ENCODE measurements around the gene HSPA1B.

HSPA1B gene

GRCh38 chr6:31827286-31828079 lies at the start of gene HSPA1B:
TSS of gene HSPA1B (plus strand) at chr6:31827738. CDS start at chr6:31827951, 213 bp downstream.
- peak within 1 kb of the TSS; percentile 92 for H3K4me3 Mint-ChIP-seq
- DNase-seq: peak; percentile 93
- peaks cover 50% of the 10 kb centered on the region for H3K4me1 Mint-ChIP-seq
- TF ChIP-seq CTCF (IDR thresholded peaks at IDR 0.05): no peak
- peaks cover 7% of the 10 kb centered on the region for H3K36me3 Mint-ChIP-seq (ENCODE audit: low read depth)
- H3K27ac Mint-ChIP-seq: peak within 1 kb of the TSS; percentile 98
- peaks cover 4% of the 10 kb centered on the region for H3K27me3 Mint-ChIP-seq (ENCODE audit: low read depth, poor library complexity)
- H3K9me3 Mint-ChIP-seq: peaks cover 5% of the 10 kb centered on the region

GRCh38 chr6:31778193-31778592 lies 49.3 kb upstream of the HSPA1B start:
- no peak for TF ChIP-seq CTCF (IDR thresholded peaks at IDR 0.05)
- Mint-ChIP-seq H3K9me3 (no peaks in the 10 kb centered on the region), H3K27ac (no peak overlapping the region), H3K27me3 (ENCODE audit: low read depth, poor library complexity) (no peaks in the 10 kb centered on the region), H3K4me3 (no peak overlapping the region), H3K4me1 (peaks cover 27% of the 10 kb centered on the region), H3K36me3 (ENCODE audit: low read depth) (peaks cover 11% of the 10 kb centered on the region)
- DNase-seq: no peak

GRCh38 chr6:31778999-31779885 lies 48.3 kb upstream of the HSPA1B start:
- peaks cover 15% of the 10 kb centered on the region for H3K36me3 Mint-ChIP-seq (ENCODE audit: low read depth)
- peaks cover 27% of the 10 kb centered on the region for H3K4me1 Mint-ChIP-seq
- TF ChIP-seq CTCF (IDR thresholded peaks at IDR 0.05): no peak
- H3K9me3 Mint-ChIP-seq: no peaks in the 10 kb centered on the region
- no peaks in the 10 kb centered on the region for H3K27me3 Mint-ChIP-seq (ENCODE audit: low read depth, poor library complexity)
- H3K4me3 Mint-ChIP-seq: no peak overlapping the region
- no peak overlapping the region for H3K27ac Mint-ChIP-seq
- DNase-seq: no peak

GRCh38 chr6:31779908-31780307 lies 47.6 kb upstream of the HSPA1B start:
- Mint-ChIP-seq H3K27me3 (ENCODE audit: low read depth, poor library complexity) (no peaks in the 10 kb centered on the region), H3K9me3 (no peaks in the 10 kb centered on the region), H3K4me3 (no peak overlapping the region), H3K27ac (no peak overlapping the region), H3K36me3 (ENCODE audit: low read depth) (peaks cover 21% of the 10 kb centered on the region), H3K4me1 (peaks cover 27% of the 10 kb centered on the region)
- TF ChIP-seq CTCF (IDR thresholded peaks at IDR 0.05): no peak
- DNase-seq: no peak

GRCh38 chr6:31780507-31781243 lies 46.9 kb upstream of the HSPA1B start:
- no peak for TF ChIP-seq CTCF (IDR thresholded peaks at IDR 0.05)
- Mint-ChIP-seq H3K4me1 (peaks cover 21% of the 10 kb centered on the region), H3K27ac (peak overlapping the region; percentile 68), H3K36me3 (ENCODE audit: low read depth) (peaks cover 23% of the 10 kb centered on the region), H3K27me3 (ENCODE audit: low read depth, poor library complexity) (no peaks in the 10 kb centered on the region), H3K9me3 (no peaks in the 10 kb centered on the region), H3K4me3 (no peak overlapping the region)
- DNase-seq: no peak

Measured in nephron progenitor cell (in vitro differentiated cells).